ELF-1 (cell line): ENCODE data around the gene RIMS3.
"Not testable (repeated sequence)": the region's sequence is repeated elsewhere in the genome, so short reads cannot be mapped to it uniquely, and the experiment has no call there.

ENCODE experiments used
- DNase-seq: peaks from one replicate; pipeline ENCODE4 v3.0.0-alpha.2; 2016; ENCODE audit warnings: low read depth, low spot score

The RIMS3 gene

DNA sequence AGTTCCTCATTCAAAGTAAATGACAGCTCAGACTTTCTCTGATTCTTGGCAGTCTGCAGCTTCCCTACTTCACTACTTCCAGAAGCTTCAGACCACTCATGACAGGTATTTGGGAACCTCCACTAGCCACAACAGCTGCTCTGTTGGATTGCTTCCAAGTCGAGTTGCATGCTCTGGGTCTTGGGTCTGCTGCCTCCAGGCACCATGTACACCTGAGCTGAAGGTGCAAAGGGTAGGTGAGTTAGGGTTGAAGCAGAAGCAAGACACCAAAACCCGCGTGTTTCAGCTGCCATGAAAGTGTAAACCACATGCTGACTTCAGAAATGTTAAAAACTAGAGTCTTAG lies 71.3 kb downstream of the RIMS3 start:
- DNase-seq = no peak

DNA sequence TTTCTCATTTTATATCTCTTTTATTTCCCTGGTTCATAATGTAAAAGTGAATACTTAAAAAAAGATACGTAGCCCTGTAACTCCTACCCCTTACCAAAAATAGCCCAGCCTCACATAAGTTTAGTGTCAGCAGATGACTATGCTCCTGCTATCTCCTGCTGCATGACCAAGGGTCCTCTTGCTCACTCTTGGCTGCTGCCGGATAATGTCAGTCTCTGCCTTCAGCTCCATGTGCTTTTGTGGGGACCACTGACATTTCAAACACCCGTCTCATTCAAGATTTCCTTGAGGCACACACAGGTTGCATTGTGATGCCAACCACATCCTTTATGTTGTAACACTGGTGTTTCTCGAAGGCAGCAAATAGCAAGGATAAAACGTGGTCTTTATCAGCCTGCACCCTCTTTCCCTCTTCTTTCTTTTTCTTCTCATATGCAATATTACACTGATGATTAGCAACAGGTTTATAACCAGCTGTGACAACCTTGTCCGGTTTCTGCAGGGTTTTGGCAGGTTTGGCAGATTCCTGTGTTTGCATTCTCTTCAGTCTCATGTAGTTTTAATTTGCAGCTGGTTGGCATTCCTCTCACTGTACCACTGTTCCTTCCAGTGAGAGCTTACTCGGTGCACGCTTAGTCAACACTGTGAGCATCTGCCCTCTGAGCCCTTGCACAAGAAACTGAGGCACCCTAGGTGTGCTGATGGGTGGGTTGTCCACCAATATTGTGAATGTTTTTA lies 71.9 kb downstream of the RIMS3 start:
- no peak for DNase-seq

DNA sequence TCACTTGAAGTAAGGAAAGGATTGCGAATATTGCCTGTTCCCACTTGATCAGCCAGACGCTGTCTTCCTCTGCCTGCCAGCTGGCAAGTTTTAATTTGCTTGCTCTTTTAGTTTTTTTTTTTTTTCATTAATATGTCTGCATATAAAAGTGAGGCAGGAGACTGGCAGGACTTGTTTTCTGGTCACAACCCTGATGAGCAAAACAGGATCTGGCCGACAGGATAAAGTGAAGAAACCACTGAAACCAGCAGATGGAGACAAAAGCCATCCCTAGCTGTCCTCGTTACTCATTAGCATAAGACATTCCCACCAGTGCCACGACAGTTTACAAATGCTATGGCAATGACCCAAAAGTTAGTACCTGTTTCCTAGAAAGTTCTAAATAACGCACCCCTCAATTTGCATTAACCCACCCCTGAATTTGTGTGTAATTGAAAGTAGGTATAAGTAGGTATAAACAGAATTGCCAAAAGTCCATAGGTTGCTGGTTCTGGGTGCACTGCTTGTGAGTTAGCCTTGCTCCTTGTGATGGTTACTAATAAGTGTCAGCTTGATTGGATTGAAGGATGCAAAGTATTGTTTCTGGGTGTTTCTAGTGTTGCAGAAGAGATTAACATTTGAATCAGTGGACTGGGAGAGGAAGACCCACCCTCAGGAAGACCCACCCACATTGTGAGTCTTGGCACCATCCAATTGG lies 73.2 kb downstream of the RIMS3 start:
- peak; percentile 24 for DNase-seq

DNA sequence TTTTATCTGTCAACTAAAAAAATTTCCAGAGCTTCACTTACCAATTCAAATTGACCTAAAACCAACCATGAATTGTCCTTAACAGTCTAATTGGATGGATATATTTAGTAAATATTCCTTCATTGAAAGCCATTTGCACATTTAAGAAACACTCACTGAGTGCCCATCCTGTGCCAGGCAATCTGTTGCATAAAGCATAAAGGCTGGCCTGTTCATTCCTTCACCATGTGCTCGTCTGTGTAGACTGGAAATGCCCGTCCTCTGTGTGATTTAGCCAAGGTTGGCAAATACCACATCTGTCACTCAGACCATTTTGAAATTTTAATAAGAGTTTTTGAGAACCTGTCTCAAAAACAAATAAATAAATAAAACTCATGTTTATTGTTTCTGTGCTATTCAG lies 76.9 kb downstream of the RIMS3 start:
- no peak for DNase-seq

DNA sequence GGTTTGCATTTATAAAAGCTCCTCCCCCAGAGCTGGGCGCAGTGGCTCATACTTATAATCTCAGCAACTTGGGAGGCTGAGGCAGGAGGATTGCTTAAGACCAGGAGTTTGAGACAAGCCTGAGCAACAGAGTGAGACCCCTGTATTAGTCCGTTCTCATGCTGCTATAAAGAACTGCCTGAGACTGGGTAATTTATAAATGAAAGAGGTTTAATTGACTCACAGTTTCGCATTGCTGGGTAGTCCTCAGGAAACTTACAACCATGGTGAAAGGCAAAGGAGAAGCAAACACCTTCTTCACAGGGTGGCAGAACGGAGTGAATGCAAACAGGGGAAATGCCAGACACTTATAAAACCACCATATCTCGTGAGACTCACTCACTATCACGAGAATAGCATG lies 81.5 kb downstream of the RIMS3 start:
- DNase-seq = no peak

DNA sequence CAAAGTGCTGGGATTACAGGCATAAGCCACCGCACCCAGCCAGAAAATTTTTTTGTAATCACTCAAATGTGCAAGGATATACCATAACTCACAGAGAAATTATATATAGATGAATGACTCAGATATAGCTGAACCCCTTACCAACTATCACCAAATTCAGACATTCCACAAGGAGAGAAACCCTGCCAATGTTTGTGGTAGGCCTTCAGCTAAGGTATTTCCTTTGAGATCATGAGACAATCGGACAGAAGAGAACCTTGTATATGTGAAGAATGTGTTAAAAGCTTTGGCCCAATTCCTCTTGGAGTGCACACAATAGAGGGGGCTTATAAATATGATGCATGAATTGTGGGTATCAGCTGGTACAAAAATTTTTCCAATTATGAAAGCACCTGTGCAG lies 83.4 kb downstream of the RIMS3 start:
- no peak for DNase-seq

DNA sequence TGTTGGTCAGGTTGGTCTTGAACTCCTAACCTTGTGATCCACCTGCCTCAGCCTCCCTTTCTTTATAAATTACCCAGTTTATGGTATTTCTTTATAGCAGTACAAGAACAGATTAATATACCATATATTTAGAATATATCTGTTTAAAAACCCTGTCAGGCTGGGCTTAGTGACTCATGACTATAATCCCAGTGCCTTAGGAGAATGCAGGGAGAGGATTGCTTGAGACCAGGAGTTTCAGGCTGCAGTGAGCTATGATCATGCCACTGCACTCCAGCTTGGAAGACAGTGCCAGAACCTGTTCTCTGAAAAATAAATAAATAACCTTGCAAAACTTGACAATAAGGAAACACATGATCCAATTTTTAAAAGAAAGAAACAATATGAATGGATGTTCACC lies 90.1 kb downstream of the RIMS3 start:
- DNase-seq = no peak

DNA sequence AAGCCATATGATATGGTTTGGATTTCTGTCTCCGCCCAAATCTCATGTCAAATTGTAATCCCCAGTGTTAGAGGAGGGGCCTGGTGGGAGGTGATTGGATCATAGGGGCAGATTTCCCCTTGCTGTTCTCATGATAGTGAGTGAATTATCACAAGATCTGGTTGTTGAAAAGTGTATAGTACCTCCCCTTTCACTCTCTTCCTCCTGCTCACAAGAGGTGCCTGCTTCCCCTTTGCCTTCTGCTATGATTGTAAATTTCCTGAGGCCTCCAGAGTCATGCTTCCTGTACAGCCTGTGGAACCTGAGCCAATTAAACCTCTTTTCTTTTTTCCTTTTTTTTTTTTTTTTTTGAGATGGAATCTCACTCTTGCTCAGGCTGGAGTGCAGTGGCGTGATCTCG lies 90.7 kb downstream of the RIMS3 start:
- DNase-seq = not testable (repeated sequence)
